Mesenteric fat pad (tissue), 1 donor: Measurements from ENCODE around the gene SLIT1. TPM values are rescaled to one million over a fixed set of nuclear protein-coding genes. Genes with fewer than 3 reads are reported as not detected.

Source experiments
- DNase-seq: peaks from one replicate; pipeline ENCODE4 v3.0.0-alpha.2; 2020; ENCODE audit warnings: low spot score
- total RNA-seq: library from RNA; stranded (reverse); fragmentation: NEBNext Ultra II Directional; extraction: Animal tissue kit (Norgen Biotek cat#: 25700); gene quantifications from one replicate; pipeline ENCODE4 v1.2.1, GENCODE V29; 2021
- donor health status: DM: yes; HTN: yes; CAD: no.

SLIT1 gene
- total RNA-seq, 1 donor from 2014 or later, result 0.19 TPM

- DNase-seq, result no peak
Measured at GRCh38 chr10:97140902-97141745, 44.6 kb downstream of the SLIT1 start.

GRCh38 chr10:97140049-97140846, 45.5 kb downstream of the SLIT1 start:
- no peak for DNase-seq

DNA sequence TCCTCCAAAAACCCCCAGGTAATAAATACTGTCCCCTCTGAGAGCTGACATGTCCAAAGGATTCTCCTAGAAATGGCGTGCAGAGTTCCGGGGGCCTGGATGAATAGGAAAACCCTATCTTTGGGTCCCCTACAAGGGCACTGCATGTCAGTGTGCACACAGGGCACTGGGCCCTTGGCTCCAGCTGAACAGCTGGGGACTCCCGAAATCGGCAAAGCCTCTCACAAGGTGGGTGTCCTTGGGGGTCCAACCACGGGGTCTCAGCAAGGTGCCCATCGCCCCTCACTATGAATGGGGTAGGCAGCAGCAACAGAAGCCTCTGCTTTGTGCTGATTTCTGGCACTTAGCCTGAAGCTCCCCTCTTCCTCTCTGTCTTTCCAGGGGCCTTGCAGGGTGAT, 46.1 kb downstream of the SLIT1 start:
- no peak for DNase-seq

DNA sequence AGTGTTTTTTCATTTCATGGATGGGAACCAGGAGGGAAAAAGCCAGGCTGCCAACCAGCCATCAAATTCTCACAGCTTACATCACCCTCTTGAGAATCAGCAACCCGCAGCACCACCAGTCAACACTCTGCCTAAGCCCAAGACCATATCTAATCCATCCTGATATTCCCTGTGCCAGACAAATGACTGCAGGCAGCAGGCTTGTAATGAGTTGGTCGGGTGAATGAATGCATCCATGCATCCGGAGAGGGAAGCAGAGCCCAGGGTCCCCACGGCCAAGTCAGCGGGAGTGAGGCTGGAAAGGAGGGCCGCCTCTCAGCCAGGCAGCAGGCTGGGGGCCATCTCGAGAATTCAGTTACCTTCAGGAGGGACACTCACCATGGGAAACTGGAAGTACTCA, 46.9 kb downstream of the SLIT1 start:
- no peak for DNase-seq

GRCh38 chr10:97138174-97138573, 47.6 kb downstream of the SLIT1 start:
- no peak for DNase-seq

DNA sequence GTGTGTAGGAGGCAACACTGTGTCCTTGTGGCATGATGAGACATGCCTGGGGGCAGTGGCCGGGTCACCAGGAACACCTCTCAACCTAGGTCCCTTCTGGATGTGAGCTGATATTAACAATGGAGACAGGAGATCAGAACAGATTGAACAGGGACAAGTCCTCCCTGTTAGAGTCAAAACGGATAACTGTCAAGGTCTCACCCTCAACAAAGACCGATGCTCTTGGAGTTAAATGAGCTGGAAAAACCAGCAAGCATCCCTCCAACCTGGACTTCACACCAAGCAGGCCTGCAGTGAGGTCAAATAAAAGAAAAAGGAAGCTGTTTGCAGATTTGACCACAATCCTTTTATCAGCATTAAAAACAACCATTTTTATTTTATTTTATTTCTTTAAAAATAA, 49.0 kb downstream of the SLIT1 start:
- no peak for DNase-seq

- DNase-seq, result no peak
Measured at GRCh38 chr10:97135464-97135863, 50.3 kb downstream of the SLIT1 start.

DNA sequence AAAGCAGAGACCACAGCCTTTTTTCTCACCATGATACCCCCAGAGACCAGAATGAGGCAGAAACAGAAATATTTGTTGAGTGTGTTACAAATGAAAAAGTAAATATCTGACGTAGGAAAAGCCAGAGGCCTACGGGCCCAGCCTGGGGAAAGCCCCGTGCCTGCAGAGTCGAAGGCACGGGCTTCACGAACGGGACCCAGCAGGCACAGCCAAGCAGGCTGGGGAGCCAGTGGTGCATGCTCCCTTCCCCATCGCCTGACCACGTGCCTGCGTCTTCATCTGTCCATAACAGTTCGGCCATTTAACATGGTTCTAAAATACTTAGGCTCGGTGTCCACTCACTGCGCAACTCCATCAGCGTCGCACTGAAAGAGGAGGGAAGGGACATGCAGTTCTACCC, 50.8 kb downstream of the SLIT1 start:
- DNase-seq, result no peak

- no peak for DNase-seq
Measured at GRCh38 chr10:97134110-97134509, 51.6 kb downstream of the SLIT1 start.

DNA sequence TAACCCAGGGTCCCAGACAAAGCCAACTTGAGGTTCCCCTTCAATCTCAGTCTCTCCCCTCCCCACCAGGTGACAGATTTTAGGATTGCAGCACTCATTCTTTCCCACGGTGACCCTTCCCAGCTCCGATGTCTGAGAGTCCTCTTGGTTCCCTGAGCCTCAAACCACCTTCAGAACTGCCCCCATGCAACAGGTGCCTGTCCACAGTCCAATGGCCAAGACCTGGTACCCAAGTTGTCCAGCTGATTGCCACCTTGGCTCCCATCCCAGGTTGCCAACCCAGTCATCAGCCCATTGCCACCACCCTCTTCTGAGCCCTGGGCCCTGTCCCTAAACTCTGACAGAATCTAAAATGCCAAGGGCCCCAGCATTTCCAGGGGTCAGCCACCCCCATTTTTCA, 53.5 kb downstream of the SLIT1 start:
- DNase-seq, result no peak

DNA sequence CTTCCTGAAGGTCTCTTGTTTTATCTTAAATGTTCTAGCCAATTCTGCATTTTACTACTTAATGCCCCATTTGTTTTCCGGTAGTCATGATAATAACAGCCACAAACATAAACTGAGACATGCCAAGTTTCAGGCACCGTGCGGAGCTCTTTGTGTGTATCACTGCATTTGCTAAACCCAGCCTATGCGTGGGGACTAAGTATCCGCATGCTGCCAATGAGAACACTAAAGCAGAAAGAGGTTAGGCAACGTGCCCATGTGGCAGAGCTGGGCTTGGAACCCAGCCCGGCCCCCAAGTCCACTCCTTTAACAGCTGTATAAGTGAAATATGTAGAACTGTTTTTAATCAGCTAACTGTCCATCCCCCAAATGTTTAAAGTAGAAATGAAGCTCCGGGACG, 54.1 kb downstream of the SLIT1 start:
- DNase-seq, result no peak

- no peak for DNase-seq
Measured at GRCh38 chr10:97131181-97131628, 54.6 kb downstream of the SLIT1 start.

DNA sequence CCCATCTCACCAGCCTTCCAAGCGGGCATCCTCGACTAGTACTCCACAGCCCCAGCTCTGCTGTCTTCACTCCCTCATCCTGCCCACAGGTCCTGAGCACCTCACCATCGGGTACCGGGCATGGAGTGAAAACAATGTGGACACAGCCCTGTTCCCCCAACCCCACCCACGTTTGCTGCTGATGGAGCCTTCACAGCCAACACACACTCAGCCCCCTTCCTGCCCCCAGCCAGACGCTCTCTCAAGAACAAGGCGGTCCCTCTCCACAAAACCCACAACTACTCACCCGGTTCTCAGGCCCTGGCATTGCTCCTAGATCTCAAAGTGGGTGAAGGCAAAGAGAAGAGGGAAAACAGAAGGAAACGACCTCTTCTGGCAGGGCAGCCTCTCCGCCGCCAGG, 56.1 kb downstream of the SLIT1 start:
- DNase-seq, result no peak

DNA sequence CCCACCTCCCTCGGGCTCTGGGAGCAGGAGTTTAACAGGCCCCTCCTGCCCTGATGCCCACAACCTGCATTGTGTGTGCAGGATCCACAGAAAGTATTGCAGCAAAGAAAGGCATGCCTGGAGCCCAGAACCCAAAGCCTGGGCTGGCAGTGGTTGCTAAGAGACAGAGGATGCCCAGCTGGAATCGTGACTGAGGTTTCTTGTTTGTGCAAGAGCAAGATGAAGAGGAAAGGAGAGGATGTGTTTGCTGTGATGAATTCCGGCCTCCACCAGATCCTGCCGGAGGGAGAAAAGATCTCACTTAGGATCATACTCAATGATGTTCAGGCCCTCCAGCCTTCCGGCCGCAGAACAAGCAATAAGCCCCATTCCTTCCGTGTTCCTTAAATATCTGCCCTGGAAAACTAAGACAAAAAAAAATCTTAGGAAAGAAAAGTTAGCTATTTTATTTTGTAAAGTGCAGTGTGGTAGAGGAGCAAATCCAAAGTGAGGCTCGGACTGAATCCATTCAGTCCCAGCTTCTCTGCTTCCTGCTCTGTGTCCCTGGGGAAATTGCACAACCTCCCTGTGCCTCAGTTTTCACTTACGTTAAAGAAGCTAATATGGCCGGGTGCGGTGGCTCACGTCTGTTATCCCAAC, 57.1 kb downstream of the SLIT1 start:
- no peak for DNase-seq

GRCh38 chr10:97128039-97128492, 57.7 kb downstream of the SLIT1 start:
- DNase-seq, result no peak

DNA sequence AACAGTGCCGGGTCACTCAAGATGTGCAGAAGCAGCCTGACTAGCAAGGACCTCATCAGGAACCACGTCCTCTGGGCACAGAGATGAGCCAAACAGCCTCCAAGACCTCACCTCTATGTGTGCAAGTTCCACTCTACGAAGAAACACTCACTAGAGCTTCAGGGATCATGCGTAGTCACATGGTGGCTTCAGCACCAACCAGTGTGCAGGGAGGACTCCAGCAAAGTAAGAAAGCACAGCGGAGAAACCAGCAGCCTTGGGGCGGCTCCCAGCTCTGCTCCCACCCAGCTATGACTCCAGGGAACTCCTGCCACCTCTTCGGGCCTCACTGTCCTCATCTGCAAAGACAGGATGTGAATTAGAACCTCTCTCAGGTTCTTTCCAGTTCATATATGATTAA, 58.2 kb downstream of the SLIT1 start:
- DNase-seq, result no peak

- DNase-seq, result no peak
Measured at GRCh38 chr10:97124211-97124610, 61.5 kb downstream of the SLIT1 start.

DNA sequence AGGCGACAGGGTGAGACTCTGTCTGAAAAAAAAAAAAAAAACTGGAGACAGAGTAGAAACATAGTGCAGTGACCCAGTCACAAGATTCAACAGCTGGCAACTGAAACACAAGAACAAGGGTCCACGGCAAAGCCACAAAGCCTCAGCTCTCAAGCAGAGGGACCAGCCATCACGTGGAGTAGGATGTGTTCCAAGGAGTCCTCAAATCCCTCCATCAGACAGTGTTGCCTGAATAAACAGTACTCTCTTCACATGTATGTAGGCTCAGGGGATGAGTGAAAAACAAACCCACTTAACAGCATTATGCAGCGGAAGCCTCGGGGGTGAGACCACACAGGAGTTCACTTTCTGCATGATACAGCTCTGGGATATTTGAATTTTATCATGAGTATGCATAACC, 62.0 kb downstream of the SLIT1 start:
- DNase-seq, result no peak

GRCh38 chr10:97121041-97121440, 64.7 kb downstream of the SLIT1 start:
- DNase-seq, result no peak

DNA sequence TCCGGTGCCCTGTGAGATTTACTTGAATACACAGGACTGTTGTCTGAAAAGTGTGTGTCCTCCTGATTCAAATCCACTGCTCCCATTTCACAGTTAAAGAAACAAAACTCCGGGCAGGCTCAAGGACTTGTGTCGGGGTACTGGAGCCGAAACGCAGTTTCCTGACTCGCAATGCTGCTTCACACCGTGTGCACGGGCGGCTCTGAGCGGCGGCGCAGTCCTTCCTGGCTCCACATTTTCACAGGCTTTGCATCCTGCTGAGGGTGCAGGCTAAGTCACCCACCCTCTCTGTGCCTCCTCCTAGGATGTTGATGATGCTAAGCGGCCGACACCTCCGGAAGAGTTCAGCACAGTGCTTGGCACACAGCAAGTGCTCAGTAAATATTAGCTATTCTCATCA, 65.4 kb downstream of the SLIT1 start:
- DNase-seq, result no peak

GRCh38 chr10:97119058-97119745, 66.6 kb downstream of the SLIT1 start:
- no peak for DNase-seq
